HG03457 (cell line): ENCODE measurements around the gene CREB3L2.
"Not testable (repeated sequence)": the region's sequence is repeated elsewhere in the genome, so short reads cannot be mapped to it uniquely, and the experiment has no call there.

ENCODE experiments used
- ATAC-seq: cut with Tn5 transposase; IDR thresholded peaks from one replicate; pipeline ENCODE4 v1.9.1; 2021; ENCODE audit warnings: moderate number of reproducible peaks; ENCODE audit not compliant: unreplicated experiment

CREB3L2 gene

GRCh38 chr7:137908106-137908505 lies 93.8 kb downstream of the CREB3L2 start:
- ATAC-seq, result no peak

- not testable (repeated sequence) for ATAC-seq
Observed at GRCh38 chr7:137906636-137907035, 95.2 kb downstream of the CREB3L2 start.

GRCh38 chr7:137904833-137905232 lies 97.1 kb downstream of the CREB3L2 start:
- ATAC-seq, result no peak

DNA sequence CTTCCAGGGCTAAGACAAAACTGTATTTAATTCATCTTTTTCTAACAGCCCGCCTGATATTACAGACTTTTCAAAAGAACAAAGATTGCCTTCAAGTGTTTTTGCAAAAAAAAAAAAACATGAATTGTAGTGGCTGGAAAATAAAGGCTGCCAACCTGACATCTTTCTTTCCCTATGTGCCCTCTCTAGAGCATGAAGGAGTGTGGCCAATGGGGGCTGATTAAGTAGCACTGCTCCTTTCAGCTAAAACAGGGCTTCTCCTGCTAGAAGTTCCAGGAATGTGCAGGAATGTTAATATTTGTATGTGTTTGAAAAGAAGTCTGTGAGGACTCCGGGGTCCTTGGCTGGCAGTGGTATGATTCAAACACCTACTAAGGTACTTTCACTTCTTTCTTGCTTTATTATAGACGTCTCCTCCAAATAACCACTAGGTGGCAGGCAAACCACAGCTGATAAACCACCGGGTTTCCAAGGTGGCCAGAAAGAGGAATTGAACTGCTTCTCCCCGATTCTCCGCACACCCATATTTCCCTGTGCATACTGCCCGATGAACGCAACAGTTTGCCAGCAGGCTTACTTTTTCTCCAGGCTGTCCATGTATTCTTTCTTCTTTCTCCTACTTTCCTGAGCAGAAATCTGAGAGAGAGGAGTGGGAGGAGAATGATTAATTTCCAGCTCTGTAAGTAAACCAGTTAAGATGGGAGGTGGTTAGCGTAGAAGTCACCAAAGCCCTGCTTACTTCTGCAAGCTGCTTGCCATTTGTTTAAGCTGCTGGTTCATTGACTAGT lies 98.3 kb downstream of the CREB3L2 start:
- ATAC-seq, result peak; percentile 47

- ATAC-seq, result no peak
Observed at GRCh38 chr7:137900137-137900536, 101.7 kb downstream of the CREB3L2 start.

GRCh38 chr7:137898839-137899721 lies 102.8 kb downstream of the CREB3L2 start:
- ATAC-seq, result peak; percentile 49

GRCh38 chr7:137895301-137896221 lies 106.3 kb downstream of the CREB3L2 start:
- ATAC-seq, result peak; percentile 81

DNA sequence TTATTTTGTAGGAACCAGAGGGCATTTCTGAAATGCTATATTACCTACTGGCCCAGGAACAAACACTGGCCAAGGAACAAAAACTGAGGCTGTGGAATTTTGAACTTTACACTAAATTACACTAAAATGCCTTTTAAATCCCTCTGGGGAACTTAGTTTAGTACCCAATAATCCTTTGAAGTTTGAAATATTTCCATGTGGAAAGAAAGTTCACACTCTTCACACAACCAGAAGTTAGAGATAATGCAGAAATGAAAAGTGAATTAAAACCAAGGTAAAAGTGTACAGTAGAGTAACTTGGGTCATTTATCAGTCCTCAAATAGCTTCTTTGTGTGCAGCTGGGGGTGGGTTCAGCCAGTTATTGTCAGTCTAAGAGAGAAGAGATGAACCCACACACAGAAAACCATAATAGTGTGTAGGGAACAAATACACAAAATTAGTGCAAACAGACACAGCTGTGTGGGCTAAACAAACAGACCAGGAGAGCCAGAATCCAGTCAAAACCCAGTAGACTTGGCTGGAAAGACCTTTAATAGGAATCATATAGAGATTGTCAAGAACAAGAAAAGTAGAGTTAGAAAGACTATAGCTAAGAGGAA lies 108.6 kb downstream of the CREB3L2 start:
- no peak for ATAC-seq

GRCh38 chr7:137891016-137891655 lies 110.8 kb downstream of the CREB3L2 start:
- no peak for ATAC-seq

DNA sequence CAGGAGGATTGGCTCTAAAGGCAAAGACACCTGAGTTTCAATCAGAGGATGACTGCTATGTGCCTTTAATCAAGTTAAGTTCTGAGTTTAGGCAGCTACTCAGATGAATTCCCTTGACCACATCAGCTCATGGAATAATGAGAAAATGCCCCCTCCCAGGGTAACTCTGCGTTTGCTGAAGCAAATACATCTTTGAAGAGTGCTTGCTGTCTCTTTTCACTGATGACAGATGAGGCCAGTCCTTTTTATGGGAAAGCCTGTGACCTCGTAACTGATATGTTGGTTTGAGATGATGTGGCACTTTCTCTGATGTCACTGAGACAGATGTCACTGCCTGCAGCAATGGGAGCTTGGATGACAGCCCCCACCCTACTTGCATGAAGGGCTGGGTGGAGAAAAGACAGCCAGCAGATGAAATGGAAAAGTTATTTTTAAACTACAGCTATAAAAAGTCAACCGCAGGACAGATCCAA lies 111.4 kb downstream of the CREB3L2 start:
- ATAC-seq, result no peak

DNA sequence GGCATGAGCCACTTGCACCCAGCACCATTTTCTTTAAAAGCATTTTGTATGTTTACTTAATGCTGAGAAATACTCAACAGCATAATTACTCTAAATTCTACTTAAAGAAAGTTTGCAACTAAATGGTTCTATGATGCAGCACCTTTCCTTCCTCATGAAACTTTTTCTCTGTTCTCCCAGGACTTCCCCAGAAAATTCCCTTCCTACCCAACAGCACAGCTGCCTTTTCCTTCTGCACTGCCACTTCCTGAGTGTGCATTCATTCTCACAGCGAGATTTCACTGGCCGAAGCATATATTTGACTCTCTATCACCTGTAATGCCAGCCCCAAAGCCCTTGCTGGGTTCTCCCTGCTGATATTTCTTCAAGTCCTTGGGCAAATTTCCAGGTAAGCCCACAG lies 113.6 kb downstream of the CREB3L2 start:
- ATAC-seq, result no peak

- ATAC-seq, result no peak
Observed at GRCh38 chr7:137886746-137887145, 115.1 kb downstream of the CREB3L2 start.

DNA sequence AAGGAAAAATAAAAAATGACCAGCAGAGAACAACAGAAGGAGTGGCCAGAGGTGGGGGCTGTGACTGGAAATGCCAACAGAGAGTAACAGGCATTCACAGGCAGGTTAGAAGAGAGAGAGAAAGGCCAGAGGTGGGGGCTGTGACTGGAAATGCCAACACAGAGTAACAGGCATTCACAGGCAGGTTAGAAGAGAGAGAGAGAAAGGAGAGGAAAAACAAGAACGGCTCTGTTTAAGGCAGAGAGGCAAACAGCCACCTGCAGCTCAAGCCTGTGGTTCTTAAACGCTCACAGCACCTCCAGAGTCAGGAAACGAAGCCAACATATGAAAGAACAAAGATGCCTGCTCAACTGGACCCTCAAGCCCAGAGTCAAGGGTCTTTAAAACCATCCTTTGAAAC lies 115.6 kb downstream of the CREB3L2 start:
- ATAC-seq, result no peak

- ATAC-seq, result no peak
Observed at GRCh38 chr7:137885678-137886077, 116.2 kb downstream of the CREB3L2 start.

GRCh38 chr7:137882806-137883205 lies 119.1 kb downstream of the CREB3L2 start:
- ATAC-seq, result no peak

DNA sequence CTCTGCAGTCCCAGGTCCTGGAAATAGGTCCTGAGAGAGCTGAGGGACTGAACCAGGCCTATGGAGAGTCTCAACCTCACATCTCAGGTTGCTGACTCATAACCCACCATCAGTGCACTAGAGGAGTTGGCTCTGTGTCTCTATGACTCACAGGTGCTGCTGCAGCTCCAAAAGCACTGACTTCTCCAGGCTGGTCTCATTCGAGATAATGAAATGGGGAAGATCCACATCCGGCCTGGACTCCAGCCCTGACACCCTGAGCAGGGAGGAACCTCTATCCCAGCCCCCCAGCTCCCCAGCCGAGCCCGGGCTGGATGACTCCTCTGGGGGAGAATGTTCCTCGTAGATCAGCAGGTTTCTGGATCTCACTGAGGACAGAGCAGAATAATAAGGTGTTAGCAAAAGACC lies 119.6 kb downstream of the CREB3L2 start:
- ATAC-seq, result peak; percentile 90

- peak; percentile 11 for ATAC-seq
Observed at GRCh38 chr7:137881607-137882260, 120.2 kb downstream of the CREB3L2 start.

- ATAC-seq, result no peak
Observed at GRCh38 chr7:137880432-137880831, 121.5 kb downstream of the CREB3L2 start.
